Thoracic aorta (tissue), 2 donors: ENCODE data around the gene NAIP. TPM values are rescaled to one million over a fixed set of nuclear protein-coding genes. Genes with fewer than 3 reads are reported as not detected.
"Not testable (repeated sequence)": the region's sequence is repeated elsewhere in the genome, so short reads cannot be mapped to it uniquely, and the experiment has no call there.

ENCODE experiments used
- ATAC-seq: fragments of 150-250 bp; one replicate; pipeline ENCODE4 v1.8.0; 2017; ENCODE audit warnings: low read depth; ENCODE audit not compliant: insufficient number of reproducible peaks, low FRiP score
- DNase-seq: peaks from one replicate; pipeline ENCODE4 v3.0.0-alpha.2; 2020; ENCODE audit warnings: low spot score
- H3K27ac ChIP-seq, 2 donors: fragments of 200-600 bp; sonication (generic); 1 replicate in 1 of 2; 2 replicates in 1 of 2; pipeline ENCODE4 v1.5.1; 2016; ENCODE audit warnings: mild to moderate bottlenecking in 2 of 2, moderate library complexity in 2 of 2
- H3K27me3 ChIP-seq: fragments of 200-600 bp; sonication (generic); replicated peaks from 2 replicates; pipeline ENCODE4 v1.6.0; 2016; ENCODE audit warnings: mild to moderate bottlenecking; ENCODE audit not compliant: insufficient read depth
- H3K36me3 ChIP-seq: fragments of 200-600 bp; sonication (generic); one replicate; pipeline ENCODE4 v1.5.1; 2016
- H3K4me1 ChIP-seq, 2 donors: fragments of 200-600 bp; sonication (generic); 1 replicate in 1 of 2; 2 replicates in 1 of 2; pipeline versions ENCODE4 v1.5.1 to v1.6.0; 2016; ENCODE audit warnings: low read depth in 2 of 2, mild to moderate bottlenecking in 1 of 2; ENCODE audit not compliant: control insufficient read depth in 1 of 2
- H3K4me3 ChIP-seq: fragments of 200-600 bp; sonication (generic); 2 replicates; pipeline ENCODE4 v1.5.1; 2016; ENCODE audit warnings: mild to moderate bottlenecking
- H3K9me3 ChIP-seq: fragments of 200-600 bp; sonication (generic); 2 replicates; pipeline ENCODE4 v1.5.1; 2016
- total RNA-seq, 2 donors: library from RNA; depleted of rRNA; stranded (reverse); fragments of >200 nt; gene quantifications; one replicate each; pipeline versions ENCODE4 v1.1.0 to v1.2.3, GENCODE V29; 2016

NAIP gene
- total RNA-seq, 2 donors from 2014 or later, result 29.0 to 49.2 TPM

- not testable (repeated sequence) for H3K4me3 ChIP-seq, H3K4me1 ChIP-seq, ATAC-seq, DNase-seq, H3K27ac ChIP-seq, H3K36me3 ChIP-seq, H3K9me3 ChIP-seq, H3K27me3 ChIP-seq
Observed at GRCh38 chr5:70925211-70925562, 100.0 kb downstream of the NAIP start.

Other genes with a start within 250 kb of the NAIP start
- gene SERF1A, start 124.7 kb downstream of the NAIP start, total RNA-seq, result 10 to 100 TPM; 10.0 to 22.6 TPM
- 10 to 100 TPM in 1 of 2 donors, 1 to 10 TPM in 1; 6.1 to 14.5 TPM for gene SMN1, start 100.3 kb downstream of the NAIP start, total RNA-seq
- gene GTF2H2, start 42.3 kb upstream of the NAIP start, total RNA-seq, result 10 to 100 TPM; 24.5 to 32.6 TPM